Ishikawa (cell line): ENCODE results near the gene WDSUB1.

ENCODE experiments used
- CEBPB ChIP-seq: IDR thresholded peaks from 2 replicates; pipeline ENCODE4 v1.6.1; 2012
- CREB1 ChIP-seq: IDR thresholded peaks from 2 replicates; pipeline ENCODE4 v1.6.1; 2012; ENCODE audit warnings: low read depth
- EGR1 ChIP-seq: IDR thresholded peaks from 2 replicates; pipeline ENCODE4 v1.6.1; 2012
- EP300 ChIP-seq: IDR thresholded peaks from 2 replicates; pipeline ENCODE4 v1.6.1; 2012; ENCODE audit warnings: borderline replicate concordance
- FOXM1 ChIP-seq: IDR thresholded peaks from 2 replicates; pipeline ENCODE4 v1.6.1; 2012; ENCODE audit warnings: low read depth, borderline replicate concordance
- NFIC ChIP-seq: IDR thresholded peaks from 2 replicates; pipeline ENCODE4 v1.6.1; 2012
- RAD21 ChIP-seq: IDR thresholded peaks from 2 replicates; pipeline ENCODE4 v1.6.1; 2012; ENCODE audit warnings: low read depth
- TAF1 ChIP-seq: IDR thresholded peaks from 2 replicates; pipeline ENCODE4 v1.6.1; 2012; ENCODE audit warnings: low read depth, mild to moderate bottlenecking
- TCF12 ChIP-seq: IDR thresholded peaks from 2 replicates; pipeline ENCODE4 v1.6.1; 2012; ENCODE audit warnings: low read depth
- TEAD4 ChIP-seq: IDR thresholded peaks from 2 replicates; pipeline ENCODE4 v1.6.1; 2012
- YY1 ChIP-seq: IDR thresholded peaks from 2 replicates; pipeline ENCODE4 v1.6.1; 2012; ENCODE audit warnings: low read depth
- ZBTB7A ChIP-seq: IDR thresholded peaks from 2 replicates; pipeline ENCODE4 v1.6.1; 2012; ENCODE audit warnings: low read depth
- TF ChIP-seq, protein P1 (sequence below): IDR thresholded peaks from 2 replicates; pipeline ENCODE4 v1.6.1; 2012
- TF ChIP-seq, protein P2 (sequence below): IDR thresholded peaks from 2 replicates; pipeline ENCODE4 v1.6.1; 2012; ENCODE audit warnings: low read depth, mild to moderate bottlenecking
- TF ChIP-seq, protein P3 (sequence below): IDR thresholded peaks from 2 replicates; pipeline ENCODE4 v1.6.1; 2012

Gene WDSUB1

DNA sequence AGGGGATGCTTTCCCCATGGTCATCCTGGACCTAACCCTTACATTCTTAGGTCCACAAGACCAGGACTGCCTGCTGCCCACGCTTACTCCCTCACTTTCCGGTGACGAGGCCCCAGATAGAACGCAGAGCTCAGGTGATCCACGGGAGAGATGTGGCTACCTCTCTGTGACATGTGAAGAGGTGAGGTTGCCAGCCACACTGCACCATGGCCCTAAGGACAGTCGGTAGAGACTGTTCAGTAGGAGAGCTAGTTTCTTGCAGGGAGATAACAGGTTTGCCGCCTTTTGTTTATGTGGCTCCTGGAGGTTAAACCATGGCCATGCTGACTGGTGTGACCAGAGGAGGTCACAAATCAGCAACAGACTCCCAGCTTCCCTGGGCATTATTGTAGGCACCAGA lies 71.4 kb downstream of the WDSUB1 start:
- TF ChIP-seq EGR1 (no peak), YY1 (no peak)
- TF ChIP-seq, protein P1, sequence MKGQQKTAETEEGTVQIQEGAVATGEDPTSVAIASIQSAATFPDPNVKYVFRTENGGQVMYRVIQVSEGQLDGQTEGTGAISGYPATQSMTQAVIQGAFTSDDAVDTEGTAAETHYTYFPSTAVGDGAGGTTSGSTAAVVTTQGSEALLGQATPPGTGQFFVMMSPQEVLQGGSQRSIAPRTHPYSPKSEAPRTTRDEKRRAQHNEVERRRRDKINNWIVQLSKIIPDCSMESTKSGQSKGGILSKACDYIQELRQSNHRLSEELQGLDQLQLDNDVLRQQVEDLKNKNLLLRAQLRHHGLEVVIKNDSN, result no peak

DNA sequence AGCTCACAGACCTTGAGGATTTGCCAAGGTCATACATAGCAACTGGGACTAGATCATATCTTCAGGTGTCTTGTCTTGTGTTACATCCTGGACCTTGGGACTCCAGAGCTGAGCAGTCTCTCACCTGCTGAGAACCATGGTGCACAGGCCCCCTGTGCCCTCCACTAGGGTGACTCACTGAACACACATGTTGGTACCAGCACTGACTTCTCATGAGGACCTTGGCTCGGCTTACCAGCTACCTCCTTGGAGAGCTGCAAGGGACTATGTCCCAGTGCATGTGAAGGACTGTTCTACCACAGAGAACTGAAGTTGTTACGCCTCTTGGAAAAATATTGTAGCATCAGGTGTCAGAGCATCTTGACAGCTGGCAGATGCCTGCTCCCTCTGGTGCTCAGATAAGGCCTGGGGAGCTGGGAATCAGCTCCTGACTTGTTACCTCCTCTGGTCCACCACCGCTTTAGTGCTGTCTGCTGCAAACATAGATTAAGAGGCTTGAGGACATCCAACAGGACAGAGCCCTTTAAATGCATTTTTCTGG lies 72.1 kb downstream of the WDSUB1 start:
- TF ChIP-seq RAD21 (no peak), TAF1 (no peak), ZBTB7A (no peak), TEAD4 (no peak), EGR1 (no peak), EP300 (no peak), YY1 (no peak), CREB1 (no peak), FOXM1 (no peak), CEBPB (no peak), TCF12 (no peak), NFIC (no peak)
- TF ChIP-seq, protein P2, sequence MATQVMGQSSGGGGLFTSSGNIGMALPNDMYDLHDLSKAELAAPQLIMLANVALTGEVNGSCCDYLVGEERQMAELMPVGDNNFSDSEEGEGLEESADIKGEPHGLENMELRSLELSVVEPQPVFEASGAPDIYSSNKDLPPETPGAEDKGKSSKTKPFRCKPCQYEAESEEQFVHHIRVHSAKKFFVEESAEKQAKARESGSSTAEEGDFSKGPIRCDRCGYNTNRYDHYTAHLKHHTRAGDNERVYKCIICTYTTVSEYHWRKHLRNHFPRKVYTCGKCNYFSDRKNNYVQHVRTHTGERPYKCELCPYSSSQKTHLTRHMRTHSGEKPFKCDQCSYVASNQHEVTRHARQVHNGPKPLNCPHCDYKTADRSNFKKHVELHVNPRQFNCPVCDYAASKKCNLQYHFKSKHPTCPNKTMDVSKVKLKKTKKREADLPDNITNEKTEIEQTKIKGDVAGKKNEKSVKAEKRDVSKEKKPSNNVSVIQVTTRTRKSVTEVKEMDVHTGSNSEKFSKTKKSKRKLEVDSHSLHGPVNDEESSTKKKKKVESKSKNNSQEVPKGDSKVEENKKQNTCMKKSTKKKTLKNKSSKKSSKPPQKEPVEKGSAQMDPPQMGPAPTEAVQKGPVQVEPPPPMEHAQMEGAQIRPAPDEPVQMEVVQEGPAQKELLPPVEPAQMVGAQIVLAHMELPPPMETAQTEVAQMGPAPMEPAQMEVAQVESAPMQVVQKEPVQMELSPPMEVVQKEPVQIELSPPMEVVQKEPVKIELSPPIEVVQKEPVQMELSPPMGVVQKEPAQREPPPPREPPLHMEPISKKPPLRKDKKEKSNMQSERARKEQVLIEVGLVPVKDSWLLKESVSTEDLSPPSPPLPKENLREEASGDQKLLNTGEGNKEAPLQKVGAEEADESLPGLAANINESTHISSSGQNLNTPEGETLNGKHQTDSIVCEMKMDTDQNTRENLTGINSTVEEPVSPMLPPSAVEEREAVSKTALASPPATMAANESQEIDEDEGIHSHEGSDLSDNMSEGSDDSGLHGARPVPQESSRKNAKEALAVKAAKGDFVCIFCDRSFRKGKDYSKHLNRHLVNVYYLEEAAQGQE, result no peak
- TF ChIP-seq, protein P1, result no peak

DNA sequence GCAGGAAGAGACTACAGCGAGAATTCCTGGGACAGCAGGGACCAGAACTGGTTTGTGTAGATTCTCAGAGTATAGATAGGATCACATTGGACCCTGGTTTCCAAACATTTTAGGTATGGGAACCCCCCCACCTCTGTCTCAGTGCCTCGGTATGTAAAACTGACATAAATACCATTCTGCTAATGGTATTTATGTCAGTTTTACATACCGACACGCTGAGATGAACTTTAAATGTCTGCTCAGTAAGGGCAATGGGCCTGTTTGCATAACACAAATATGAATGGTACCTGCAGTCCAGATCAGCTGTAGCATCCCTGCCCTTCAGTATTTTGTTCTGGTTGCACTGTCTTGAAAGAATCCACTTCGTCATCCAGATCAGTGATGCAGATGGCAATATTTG lies 73.2 kb downstream of the WDSUB1 start:
- TF ChIP-seq TAF1 (no peak), EGR1 (no peak), FOXM1 (no peak), YY1 (no peak), CREB1 (no peak)
- TF ChIP-seq, protein P1, result no peak
- TF ChIP-seq, protein P3, sequence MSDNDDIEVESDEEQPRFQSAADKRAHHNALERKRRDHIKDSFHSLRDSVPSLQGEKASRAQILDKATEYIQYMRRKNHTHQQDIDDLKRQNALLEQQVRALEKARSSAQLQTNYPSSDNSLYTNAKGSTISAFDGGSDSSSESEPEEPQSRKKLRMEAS, result no peak

DNA sequence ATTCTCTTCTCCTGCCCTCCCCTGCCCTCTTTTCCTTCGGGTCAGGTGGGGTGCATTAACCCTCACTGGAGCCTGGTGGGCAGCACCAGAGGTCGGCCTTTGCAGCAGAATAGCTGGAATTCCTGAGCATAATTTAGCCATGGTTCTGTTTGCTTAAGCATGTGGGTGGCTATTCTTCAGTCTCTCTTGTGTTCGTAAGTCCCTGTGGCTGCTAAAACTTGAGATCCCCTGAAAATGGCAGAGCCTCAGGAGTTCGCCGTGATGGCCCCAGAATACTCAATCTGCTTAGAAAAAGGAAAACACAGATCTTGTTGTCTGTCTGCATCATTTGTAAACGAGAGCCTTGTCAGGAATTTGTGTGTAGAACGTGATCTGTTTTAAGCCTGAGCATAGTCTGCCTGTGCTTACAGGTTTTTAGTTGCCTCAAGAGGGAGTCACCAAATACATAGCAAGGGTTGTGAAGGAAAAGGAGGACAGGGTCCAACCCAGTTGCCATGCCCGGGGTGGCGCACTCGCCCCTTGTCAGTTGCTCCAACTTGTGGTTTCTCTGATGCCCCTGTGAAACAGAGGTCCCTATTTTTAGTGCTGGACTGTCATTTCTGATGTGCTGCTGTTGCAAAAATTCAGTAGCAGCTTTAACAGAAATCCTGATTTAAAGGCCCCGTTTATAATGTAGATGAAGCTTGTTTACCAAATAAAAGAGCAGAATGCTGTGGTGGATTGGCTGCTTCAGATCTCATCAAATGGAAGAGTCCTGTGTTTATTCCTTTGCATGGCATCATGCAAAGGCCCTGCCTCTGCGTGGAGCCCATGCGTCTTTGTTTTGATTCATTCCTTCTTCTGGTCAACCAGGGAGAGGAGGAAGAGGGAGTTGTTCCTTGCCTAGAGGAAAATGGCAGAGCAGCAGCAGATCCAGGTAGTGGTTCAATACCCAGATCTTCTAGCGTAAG lies 74.8 kb downstream of the WDSUB1 start:
- TF ChIP-seq, protein P1, result no peak
- TF ChIP-seq RAD21 (no peak), CEBPB (no peak), ZBTB7A (no peak), EP300 (no peak), TEAD4 (peak; percentile 43)

DNA sequence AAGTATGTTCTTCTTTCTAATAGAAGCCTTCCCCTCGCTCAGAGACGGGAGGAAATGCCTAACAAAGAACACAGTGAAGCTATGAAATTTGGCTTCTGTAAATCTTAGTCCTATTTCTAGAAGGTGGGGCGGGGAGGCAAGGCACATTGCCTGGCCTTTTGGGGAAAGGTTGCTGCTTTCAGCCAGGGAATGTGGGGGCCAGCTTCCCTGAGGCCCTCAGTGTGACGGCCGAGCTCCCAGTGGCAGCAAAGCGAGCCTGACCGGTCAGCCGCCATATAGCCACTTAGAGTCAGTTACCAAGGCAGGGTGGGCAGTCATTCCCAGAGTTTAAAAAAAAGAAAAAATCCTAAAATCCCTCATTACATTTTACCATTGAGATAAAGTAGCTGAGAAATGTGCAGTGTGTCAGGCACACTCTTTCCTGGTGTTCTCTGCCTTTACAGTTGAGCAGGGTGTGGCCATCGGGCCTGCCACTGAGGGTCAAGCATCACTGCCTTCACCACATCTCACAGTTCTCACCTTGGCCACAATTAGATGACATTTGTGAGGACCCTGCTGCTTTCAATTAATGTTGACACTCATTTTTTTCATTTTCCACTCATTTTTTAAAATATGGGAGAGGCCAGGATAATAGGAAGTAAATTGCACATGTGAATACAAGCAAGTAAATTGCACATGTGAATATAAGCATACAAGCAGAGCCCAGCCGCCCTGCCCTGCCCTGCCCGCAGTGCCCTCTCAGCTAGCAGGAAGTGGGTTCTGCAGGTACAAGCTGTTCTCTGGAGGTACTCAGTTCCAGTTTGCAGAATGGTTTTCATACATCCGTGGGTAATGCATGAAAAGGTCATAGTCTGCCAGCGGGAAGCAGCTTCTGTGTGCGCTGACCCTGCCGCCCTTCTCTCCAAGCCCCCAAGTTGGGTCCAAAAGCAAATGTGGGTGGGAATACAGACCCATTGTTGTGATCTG lies 76.9 kb downstream of the WDSUB1 start:
- TF ChIP-seq, protein P2, result no peak
- TF ChIP-seq NFIC (no peak), ZBTB7A (no peak), EGR1 (no peak), RAD21 (no peak), TEAD4 (no peak)
- TF ChIP-seq, protein P3, result no peak
